K562 (cell line): Measurements from ENCODE around the gene THAP12. TPM values are rescaled to one million over a fixed set of nuclear protein-coding genes. Genes with fewer than 3 reads are reported as not detected.
"Not testable (repeated sequence)": the region's sequence is repeated elsewhere in the genome, so short reads cannot be mapped to it uniquely, and the experiment has no call there.

ENCODE experiments used
- ATAC-seq: fragments of 200-7000 bp; cut with Tn5 transposase; 3 replicates; pipeline ENCODE4 v1.9.1; 2020; ENCODE audit warnings: moderate library complexity
- BruUV-seq: library from RNA; stranded (reverse); fragments of 400-500 nt; replicated peaks from 2 replicates; lab custom pipeline; 2021; lab: Mats Ljungman, UMichigan
- CTCF ChIA-PET: fragments of 300-600 bp; formaldehyde crosslinking; extraction: SDS; loops from one replicate; lab custom pipeline; 2021; ENCODE audit warnings: low intra/inter-chr PET ratio; lab: Yijun Ruan, JAX
- POLR2A ChIA-PET: fragments of 300-600, 350-650 bp; sonication (Branson Sonifier 250); formaldehyde crosslinking; extraction: SDS; loops from one replicate; lab custom pipeline; 2021; ENCODE audit warnings: antibody characterized with exemption, inconsistent platforms; lab: Yijun Ruan, JAX
- DNase-seq, 4 experiments: peaks; one replicate each; pipeline versions ENCODE4 v3.0.0 to v3.0.0-alpha.2; 2011 to 2018; ENCODE audit warnings: low spot score in 3 of 4, mixed read lengths in 3 of 4; ENCODE audit errors: extremely low read depth in 1 of 4
- FAIRE-seq: peaks from 2 replicates; lab custom pipeline; 2011; peaks lifted over from hg19 to GRCh38; lab: Jason Lieb, UNC
- H2AFZ ChIP-seq: 2 replicates; pipeline ENCODE4 v1.6.0; 2011; ENCODE audit warnings: low read depth, low read length, control low read depth, inconsistent platforms
- H3K27ac ChIP-seq: fragments of 200-600 bp; 3 replicates; pipeline ENCODE4 v1.8.0; 2011; ENCODE audit warnings: low read depth, mild to moderate bottlenecking, control low read depth, inconsistent platforms, low read length, moderate library complexity, mixed read lengths; ENCODE audit errors: extremely low read depth
- H3K27me3 ChIP-seq, 2 experiments: fragments of 300-600 bp in 1 of 2; 2 replicates in 1 of 2; 3 replicates in 1 of 2; pipeline versions ENCODE4 v1.6.0 to v1.8.0; 2011; ENCODE audit warnings: inconsistent platforms in 2 of 2, low read length in 2 of 2, mild to moderate bottlenecking in 1 of 2, mixed read lengths in 1 of 2, moderate library complexity in 1 of 2; ENCODE audit not compliant: control insufficient read depth in 2 of 2, insufficient read depth in 2 of 2
- H3K36me3 ChIP-seq: fragments of 300-600 bp; 3 replicates; pipeline ENCODE4 v1.8.0; 2011; ENCODE audit warnings: mild to moderate bottlenecking, low read length, inconsistent platforms; ENCODE audit not compliant: control insufficient read depth, insufficient read depth
- H3K4me1 ChIP-seq, 2 experiments: fragments of 200-600 bp in 1 of 2; replicated peaks in 1 of 2; 2 replicates in 1 of 2; 3 replicates in 1 of 2; pipeline versions ENCODE4 v1.5.1 to v1.8.0; 2011; ENCODE audit warnings: inconsistent platforms in 2 of 2, low read length in 2 of 2, mild to moderate bottlenecking in 1 of 2, mixed read lengths in 1 of 2, moderate library complexity in 1 of 2; ENCODE audit not compliant: control insufficient read depth in 2 of 2, insufficient read depth in 2 of 2
- H3K4me2 ChIP-seq: 2 replicates; pipeline ENCODE4 v1.6.1; 2011; ENCODE audit warnings: low read length, control low read depth, inconsistent platforms, mixed read lengths; ENCODE audit not compliant: insufficient read depth
- H3K4me3 ChIP-seq: fragments of 200-600 bp; sonication (generic), shearing (Covaris generic); 2 replicates; pipeline ENCODE4 v1.5.1; 2016; ENCODE audit warnings: control low read depth, inconsistent platforms
- H3K79me2 ChIP-seq: fragments of 200-600 bp; 3 replicates; pipeline ENCODE4 v1.8.0; 2011; ENCODE audit warnings: low read length, inconsistent platforms; ENCODE audit not compliant: control insufficient read depth, insufficient read depth
- H3K9ac ChIP-seq, 2 experiments: 2 replicates each; pipeline versions ENCODE4 v1.6.0 to v1.6.1; 2011; ENCODE audit warnings: low read depth in 2 of 2, low read length in 2 of 2, control low read depth in 1 of 2, inconsistent platforms in 1 of 2, mild to moderate bottlenecking in 1 of 2, mixed read lengths in 1 of 2; ENCODE audit not compliant: insufficient read depth in 1 of 2
- H3K9me1 ChIP-seq: one replicate; pipeline ENCODE4 v1.6.0; 2011; ENCODE audit warnings: inconsistent platforms, mild to moderate bottlenecking, low read length, moderate library complexity; ENCODE audit not compliant: control insufficient read depth, insufficient read depth
- H3K9me3 ChIP-seq: replicated peaks from 2 replicates; pipeline ENCODE4 v1.5.1; 2011; ENCODE audit warnings: low read depth, low read length, inconsistent platforms; ENCODE audit not compliant: control insufficient read depth, insufficient read depth
- H4K20me1 ChIP-seq: replicated peaks from 2 replicates; pipeline ENCODE4 v1.6.1; 2011; ENCODE audit warnings: low read length, inconsistent platforms, mixed read lengths; ENCODE audit not compliant: control insufficient read depth, insufficient read depth
- CCNT2 ChIP-seq: IDR thresholded peaks from 2 replicates; pipeline ENCODE4 v1.6.1; 2011; ENCODE audit warnings: borderline replicate concordance, low read depth, mild to moderate bottlenecking, moderate library complexity, mixed read lengths, low read length; ENCODE audit not compliant: insufficient read length; ENCODE audit errors: extremely low read depth
- GABPB2 ChIP-seq: fragments of 250-450 bp; sonication (Bioruptor Pico); conservative IDR thresholded peaks from 2 replicates; pipeline ENCODE4 v1.5.1; 2021; ENCODE audit warnings: mild to moderate bottlenecking
- HNRNPL ChIP-seq: fragments of 200-400 bp; formaldehyde crosslinking; IDR thresholded peaks from 2 replicates; pipeline ENCODE4 v1.6.1; 2017; ENCODE audit warnings: low read depth, mild to moderate bottlenecking, low read length
- KDM1A ChIP-seq, 2 experiments: fragments of 450-650 bp; IDR thresholded peaks; 2 replicates each; pipeline ENCODE4 v1.6.1; 2016; ENCODE audit warnings: mild to moderate bottlenecking in 2 of 2
- NFIC ChIP-seq: fragments of 450-650 bp; IDR thresholded peaks from 2 replicates; pipeline ENCODE4 v1.6.1; 2017; ENCODE audit warnings: mild to moderate bottlenecking, inconsistent platforms
- RB1 ChIP-seq: fragments of 450-650 bp; IDR thresholded peaks from 2 replicates; pipeline ENCODE4 v1.6.1; 2017; ENCODE audit warnings: low read depth, mild to moderate bottlenecking
- TEAD4 ChIP-seq, 2 experiments: sonication (generic) in 1 of 2; formaldehyde crosslinking in 1 of 2; IDR thresholded peaks; 2 replicates each; pipeline versions ENCODE4 v1.6.1 to v1.8.0; 2012 to 2022; ENCODE audit warnings: borderline replicate concordance in 1 of 2, inconsistent platforms in 1 of 2, low read length in 1 of 2, mild to moderate bottlenecking in 1 of 2, missing genetic modification reagents in 1 of 2
- TFAM ChIP-seq: fragments of 250-450 bp; sonication (Bioruptor Pico); conservative IDR thresholded peaks from 2 replicates; pipeline ENCODE4 v1.5.0; 2021; ENCODE audit warnings: mild to moderate bottlenecking, moderate library complexity
- TGIF2 ChIP-seq: sonication (generic); formaldehyde crosslinking; IDR thresholded peaks from 2 replicates; pipeline ENCODE4 v1.8.1; 2022; ENCODE audit warnings: mild to moderate bottlenecking, missing genetic modification reagents, moderate library complexity
- ZNF274 ChIP-seq: IDR thresholded peaks from 2 replicates; pipeline ENCODE4 v1.6.1; 2011; ENCODE audit warnings: low read depth, mild to moderate bottlenecking, low read length, moderate library complexity, borderline replicate concordance
- ZNF696 ChIP-seq: fragments of 250-450 bp; sonication (Bioruptor Pico); conservative IDR thresholded peaks from 2 replicates; pipeline ENCODE4 v1.4.0; 2020; ENCODE audit warnings: mild to moderate bottlenecking, moderate library complexity
- WGBS: fragments of 100-300 bp; shearing (Covaris generic); methylation state at CpG from one replicate; pipeline ENCODE4 v1.1.6; 2016; ENCODE audit warnings: low coverage, mixed read lengths; ENCODE audit not compliant: insufficient coverage; ENCODE audit errors: missing lambda C conversion rate; 5-methylcytosine and 5-hydroxymethylcytosine counted together
- in situ Hi-C: fragments of 300-500 bp; cut with MboI; formaldehyde crosslinking; loops from 4 replicates; pipeline ENCODE4 v1.15.0; 2018; ENCODE audit warnings: inconsistent platforms, mixed read lengths
- intact Hi-C: fragments of 100-400 bp; cut with micrococcal nuclease; formaldehyde crosslinking; loops from 2 replicates; pipeline ENCODE4 v1.14.2; 2022
- polyA plus RNA-seq, 8 experiments: library from polyadenylated mRNA; depleted of rRNA in 4 of 8; stranded (reverse) in 5 of 8; unstranded in 3 of 8; fragments of >200 nt; fragmentation: Nextera tagmentation in 2 of 8; fragmentation: Illumina TruSeq in 1 of 8; extraction: Ambion mirVana in 2 of 8; extraction: Trizol in 1 of 8; gene quantifications; 2 replicates each; pipeline versions ENCODE4 v1.2.1 to v1.2.3, GENCODE V29; 2011 to 2014; ENCODE audit warnings: inconsistent platforms in 1 of 8, missing spikeins in 1 of 8
- total RNA-seq, 7 experiments: library from RNA; depleted of rRNA in 6 of 7; stranded (reverse); fragments of >200 nt in 6 of 7; fragmentation: Illumina TruSeq in 2 of 7; extraction: Trizol in 2 of 7; gene quantifications; 2 replicates each; pipeline versions ENCODE4 v1.2.1 to v1.2.3, GENCODE V29; 2011 to 2021; ENCODE audit warnings: low replicate concordance in 1 of 7
- TF ChIP-seq, protein P1 (sequence below): IDR thresholded peaks from 2 replicates; pipeline ENCODE4 v1.6.1; 2011; ENCODE audit not compliant: insufficient read length; ENCODE audit errors: extremely low read depth
- TF ChIP-seq, protein P2 (sequence below): fragments of 450-650 bp; formaldehyde crosslinking; IDR thresholded peaks from 2 replicates; pipeline ENCODE4 v1.4.0; 2020; ENCODE audit warnings: mild to moderate bottlenecking, moderate library complexity
- TF ChIP-seq, protein P3 (sequence below): fragments of 250-450 bp; sonication (Bioruptor Pico); IDR thresholded peaks from 2 replicates; pipeline ENCODE4 v1.5.0; 2021; ENCODE audit warnings: mild to moderate bottlenecking, moderate library complexity

The THAP12 gene
- total and polyA plus RNA-seq, 9 of the 15 experiments (the other 6 are each of a cell fraction or from before 2014, with no cell fraction given), result 28.1 to 103 (median 57.8) TPM

- H3K4me1 ChIP-seq, result no peaks in the 10 kb centered on the region
Observed at GRCh38 chr11:76406359-76406758, 25.4 kb upstream of the THAP12 start.

DNA sequence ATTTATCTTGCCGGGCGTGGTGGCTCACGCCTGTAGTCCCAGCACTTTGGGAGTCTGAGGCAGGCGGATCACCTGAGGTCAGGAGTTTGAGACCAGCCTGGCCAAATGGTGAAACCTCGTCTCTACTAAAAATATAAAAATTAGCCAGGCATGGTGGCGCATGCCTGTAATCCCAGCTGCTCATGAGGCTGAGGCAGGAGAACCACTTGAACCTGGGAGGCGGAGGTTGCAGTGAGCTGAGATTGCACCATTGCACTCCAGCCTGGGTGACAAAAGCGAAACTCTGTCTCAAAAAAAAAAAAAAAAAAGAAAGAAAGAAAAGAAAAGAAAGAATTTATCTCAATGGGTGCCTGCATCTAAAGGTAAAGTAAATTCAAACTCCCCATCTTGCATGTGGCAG, 20.6 kb upstream of the THAP12 start:
- H3K27ac ChIP-seq, H3K9me1 ChIP-seq, BruUV-seq, H3K9ac ChIP-seq, H3K4me1 ChIP-seq, H3K9me3 ChIP-seq, H3K79me2 ChIP-seq, CTCF ChIA-PET, H4K20me1 ChIP-seq, FAIRE-seq, H3K36me3 ChIP-seq, in situ Hi-C loops, DNase-seq, intact Hi-C loops, ATAC-seq, H3K4me2 ChIP-seq, H2AFZ ChIP-seq, H3K4me3 ChIP-seq: not testable (repeated sequence)
- H3K27me3 ChIP-seq, result peaks cover 11 to 33% of the 10 kb centered on the region in 2 experiments; a peak in 4 of 5 replicates
- POLR2A ChIA-PET, result interaction anchor here (0.6 to 1.6 kb wide), 2 partner anchors 12 to 58 kb away, joined by 3 to 6 read pairs; no protein-coding TSS in a partner anchor
- 10% methylated on average over 7 of the region's 8 CpGs for WGBS

More at GRCh38 chr11:76406359-76406758, 25.4 kb upstream of the THAP12 start:
- Histone ChIP-seq H3K9me3 (no peaks in the 10 kb centered on the region), H3K27me3 (peaks cover 10 to 42% of the 10 kb centered on the region in 2 experiments; a peak in 4 of 5 replicates), H3K36me3 (no peaks in the 10 kb centered on the region), H2AFZ (no peak overlapping the region), H4K20me1 (no peaks in the 10 kb centered on the region), H3K9me1 (no peaks in the 10 kb centered on the region), H3K27ac (no peak overlapping the region), H3K9ac (no peak overlapping the region), H3K4me2 (no peak overlapping the region), H3K4me3 (no peak overlapping the region), H3K79me2 (no peaks in the 10 kb centered on the region)
- no peak for FAIRE-seq
- in situ Hi-C loops, result no loop called here
- WGBS, result 31% methylated on average over 4 of the region's 4 CpGs
- TF ChIP-seq NFIC, result no peak
- TF ChIP-seq KDM1A (IDR thresholded peaks at IDR 0.05), result no peak
- TF ChIP-seq ZNF696 (CRISPR knock-in tag), result no peak
- TF ChIP-seq, protein P1, sequence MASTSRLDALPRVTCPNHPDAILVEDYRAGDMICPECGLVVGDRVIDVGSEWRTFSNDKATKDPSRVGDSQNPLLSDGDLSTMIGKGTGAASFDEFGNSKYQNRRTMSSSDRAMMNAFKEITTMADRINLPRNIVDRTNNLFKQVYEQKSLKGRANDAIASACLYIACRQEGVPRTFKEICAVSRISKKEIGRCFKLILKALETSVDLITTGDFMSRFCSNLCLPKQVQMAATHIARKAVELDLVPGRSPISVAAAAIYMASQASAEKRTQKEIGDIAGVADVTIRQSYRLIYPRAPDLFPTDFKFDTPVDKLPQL, result no peak
- TF ChIP-seq GABPB2 (CRISPR knock-in tag), result no peak
- TF ChIP-seq ZNF274, result no peak
- TF ChIP-seq TEAD4 (IDR thresholded peaks at IDR 0.05; ENCODE audit: low read length), result no peak
- TF ChIP-seq TEAD4 (CRISPR knock-in tag; IDR thresholded peaks at IDR 0.05; ENCODE audit: borderline replicate concordance), result no peak
- TF ChIP-seq, protein P2, sequence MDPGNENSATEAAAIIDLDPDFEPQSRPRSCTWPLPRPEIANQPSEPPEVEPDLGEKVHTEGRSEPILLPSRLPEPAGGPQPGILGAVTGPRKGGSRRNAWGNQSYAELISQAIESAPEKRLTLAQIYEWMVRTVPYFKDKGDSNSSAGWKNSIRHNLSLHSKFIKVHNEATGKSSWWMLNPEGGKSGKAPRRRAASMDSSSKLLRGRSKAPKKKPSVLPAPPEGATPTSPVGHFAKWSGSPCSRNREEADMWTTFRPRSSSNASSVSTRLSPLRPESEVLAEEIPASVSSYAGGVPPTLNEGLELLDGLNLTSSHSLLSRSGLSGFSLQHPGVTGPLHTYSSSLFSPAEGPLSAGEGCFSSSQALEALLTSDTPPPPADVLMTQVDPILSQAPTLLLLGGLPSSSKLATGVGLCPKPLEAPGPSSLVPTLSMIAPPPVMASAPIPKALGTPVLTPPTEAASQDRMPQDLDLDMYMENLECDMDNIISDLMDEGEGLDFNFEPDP, result no peak
- no peak for TF ChIP-seq HNRNPL
- no peak for TF ChIP-seq RB1
- no peak for TF ChIP-seq TFAM
- TF ChIP-seq, protein P3, sequence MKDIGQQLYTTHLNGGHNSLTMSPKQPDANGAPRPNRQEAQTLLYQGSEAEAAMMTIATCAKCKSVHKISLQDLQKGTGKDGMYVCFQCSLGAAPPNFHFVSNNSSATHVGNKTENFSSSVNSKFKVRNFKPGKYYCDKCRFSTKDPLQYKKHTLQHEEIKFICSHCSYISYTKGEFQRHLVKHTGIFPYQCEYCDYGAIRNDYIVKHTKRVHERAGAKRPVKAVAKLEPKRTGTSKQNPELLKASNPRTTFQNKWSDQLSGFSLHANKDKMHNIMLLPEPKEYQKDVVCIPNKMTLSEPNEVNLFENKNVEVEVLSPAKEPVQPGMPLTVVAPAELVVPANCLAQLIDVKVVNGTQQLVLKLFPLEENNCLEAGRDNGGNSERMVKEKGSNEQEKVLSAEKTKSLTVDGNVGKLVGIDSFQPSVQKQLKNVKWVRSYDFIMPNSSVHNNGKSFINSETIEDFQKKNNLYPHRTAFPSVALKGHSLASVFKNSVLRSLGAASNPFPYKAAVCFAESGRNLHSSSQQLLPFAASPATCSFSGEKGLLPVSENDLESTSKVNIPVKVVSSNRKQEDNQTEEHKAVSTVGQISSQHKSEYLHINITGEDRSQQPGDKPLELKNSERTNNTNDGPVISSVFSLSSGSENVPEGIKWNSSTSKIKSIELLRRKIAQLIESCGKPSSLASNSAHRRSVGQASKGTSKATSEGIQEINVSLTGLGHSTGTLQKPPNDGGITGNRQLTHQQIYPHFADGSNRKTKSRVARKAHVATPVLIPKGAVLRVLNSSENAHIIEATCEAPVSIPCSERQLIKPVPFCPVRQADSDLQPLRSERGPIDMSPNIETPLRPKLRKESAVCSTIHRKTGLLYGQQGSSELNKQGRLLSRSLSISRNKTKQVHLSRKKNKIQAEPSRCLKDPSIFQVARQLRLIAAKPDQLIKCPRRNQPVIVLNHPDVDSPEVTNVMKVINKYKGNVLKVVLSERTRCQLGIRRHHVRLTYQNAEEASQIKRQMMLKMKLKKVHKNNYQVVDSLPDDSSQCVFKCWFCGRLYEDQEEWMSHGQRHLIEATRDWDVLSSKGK, result no peak
- no peak for TF ChIP-seq CCNT2
- no peak for TF ChIP-seq TGIF2
- BruUV-seq, result no TSS peak
- no peak for ATAC-seq
- POLR2A ChIA-PET, result interaction anchor here (0.6 kb wide), 2 partner anchors 81 to 184 kb away, joined by 3 read pairs; no protein-coding TSS in a partner anchor
- CTCF ChIA-PET, result no interaction called here
- intact Hi-C loops, result no loop called here
- no peak for DNase-seq
